ENCODE data around the gene PPP2R5C. TPM values are rescaled to one million over a fixed set of nuclear protein-coding genes. Genes with fewer than 3 reads are reported as not detected.

PPP2R5C gene
- total and polyA plus RNA-seq, 2 donors (not counting 3 experiments of a cell fraction or from before 2014, with no cell fraction given): 42.6 to 83.6 TPM

DNA sequence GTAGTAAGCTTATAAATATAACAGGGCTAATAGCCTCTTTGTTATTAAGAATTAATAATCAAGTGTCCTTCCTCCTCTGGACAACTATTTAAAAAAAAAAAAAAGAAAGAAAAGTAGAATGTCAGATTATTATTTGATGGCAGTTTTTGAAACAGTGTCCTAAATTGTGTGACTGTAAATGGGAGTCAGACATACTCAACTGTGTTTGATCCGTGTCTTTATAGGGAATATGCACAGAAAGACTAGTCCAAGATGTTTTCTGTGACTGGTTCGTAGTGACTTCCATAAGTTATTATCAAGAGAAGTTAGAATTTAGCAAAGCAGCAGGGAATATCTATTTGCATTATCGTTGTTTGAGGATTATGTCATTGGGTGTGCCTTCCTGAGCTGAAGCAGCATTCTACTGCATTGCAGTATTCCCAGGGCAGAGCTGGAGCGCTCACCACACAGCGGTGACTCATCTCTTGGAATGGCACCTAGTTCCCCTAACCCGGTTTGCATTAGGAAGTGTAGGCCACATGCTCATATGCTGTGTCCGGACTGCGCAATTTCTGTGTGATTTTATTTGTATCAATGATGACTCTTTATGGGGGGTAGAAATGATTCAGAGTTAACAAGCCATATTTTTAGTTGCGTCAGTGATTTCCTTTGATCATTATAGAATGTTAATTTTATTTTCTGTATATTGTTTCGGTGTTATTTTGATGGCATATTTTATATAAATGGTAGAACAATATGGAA lies 210.8 kb downstream of the PPP2R5C start:
- peak overlapping the region; percentile 81 for H3K9ac ChIP-seq (replicated peaks; ENCODE audit: extremely low read depth, insufficient read depth, low read length)
- dilution Hi-C loops (cut with MboI; ENCODE audit: extremely low pct_ligation_motif_present, low sequenced_read_pairs) (no loop called here), intact Hi-C loops (cut with micrococcal nuclease) (loop anchor here (1.0 kb wide), 1 partner anchor 8 kb away; the partner anchor contains the start of gene DYNC1H1)
- CTCF ChIA-PET: interaction anchor here (1.5 to 1.9 kb wide), 4 partner anchors 11 to 202 kb away, joined by 3 to 11 read pairs (median 8); no protein-coding TSS in a partner anchor
- peak; percentile 98 for FAIRE-seq
- H3K4me2 ChIP-seq (ENCODE audit: insufficient read depth, low read length): peak overlapping the region; percentile 81
- peaks cover 4 to 5% of the 10 kb centered on the region in 2 experiments for H3K36me3 ChIP-seq (ENCODE audit: control insufficient read depth in 2 of 2, extremely low read depth in 1 of 2, insufficient read depth in 2 of 2, low read length in 2 of 2)
- peaks cover 3% of the 10 kb centered on the region for H4K20me1 ChIP-seq (replicated peaks; ENCODE audit: control insufficient read depth, extremely low read depth, insufficient read depth, low read length)
- no peaks in the 10 kb centered on the region for H3K9me1 ChIP-seq (replicated peaks; ENCODE audit: control insufficient read depth, extremely low read depth, insufficient read depth, low read length)
- no peak overlapping the region for H2AFZ ChIP-seq (ENCODE audit: low read depth, low read length)
- peak overlapping the region in 1 of 3 experiments; percentile 57 for H3K4me3 ChIP-seq (replicated peaks in 1 of 3; ENCODE audit: insufficient read depth in 1 of 3, low read depth in 1 of 3, low read length in 3 of 3)
- no peaks in the 10 kb centered on the region for H3K27me3 ChIP-seq (ENCODE audit: control insufficient read depth in 2 of 2, insufficient read depth in 2 of 2, low read length in 2 of 2)
- H3K79me2 ChIP-seq (ENCODE audit: control insufficient read depth, insufficient read depth, low read length): peaks cover 80% of the 10 kb centered on the region
- peak; percentile 99 for DNase-seq (ENCODE audit: low read depth, low spot score)
- H3K27ac ChIP-seq (ENCODE audit: insufficient read depth, low read depth, low read length): peak overlapping the region; percentile 94
- H3K4me1 ChIP-seq (ENCODE audit: control insufficient read depth, extremely low read depth, insufficient read depth, low read length): peaks cover 24% of the 10 kb centered on the region
- TSS peak; percentile 91 for BruUV-seq (replicated peaks)
- H3K9me3 ChIP-seq (replicated peaks; ENCODE audit: control insufficient read depth, insufficient read depth, low read length): no peaks in the 10 kb centered on the region
- TF ChIP-seq JUN (IDR thresholded peaks at IDR 0.05; ENCODE audit: borderline replicate concordance, insufficient read depth, insufficient read length, low read depth) (peak; percentile 98), POLR2AphosphoS5 (IDR thresholded peaks at IDR 0.05; ENCODE audit: insufficient read depth, low read depth, low read length) (peak; percentile 88), FOS (IDR thresholded peaks at IDR 0.05; ENCODE audit: borderline replicate concordance, insufficient read depth, low read length) (peak; percentile 99), EZH2 (IDR thresholded peaks at IDR 0.05; ENCODE audit: borderline replicate concordance, low read depth, low read length, severe bottlenecking) (no peak), MYC (IDR thresholded peaks at IDR 0.05; ENCODE audit: low read depth, low read length) (peak; percentile 92), GATA2 (IDR thresholded peaks at IDR 0.05; ENCODE audit: insufficient read depth, insufficient read length, low read depth, low read length) (peak; percentile 48), POLR2A (IDR thresholded peaks at IDR 0.05; ENCODE audit: low read depth, low read length) (peak; percentile 65)
- TF ChIP-seq, protein P1, sequence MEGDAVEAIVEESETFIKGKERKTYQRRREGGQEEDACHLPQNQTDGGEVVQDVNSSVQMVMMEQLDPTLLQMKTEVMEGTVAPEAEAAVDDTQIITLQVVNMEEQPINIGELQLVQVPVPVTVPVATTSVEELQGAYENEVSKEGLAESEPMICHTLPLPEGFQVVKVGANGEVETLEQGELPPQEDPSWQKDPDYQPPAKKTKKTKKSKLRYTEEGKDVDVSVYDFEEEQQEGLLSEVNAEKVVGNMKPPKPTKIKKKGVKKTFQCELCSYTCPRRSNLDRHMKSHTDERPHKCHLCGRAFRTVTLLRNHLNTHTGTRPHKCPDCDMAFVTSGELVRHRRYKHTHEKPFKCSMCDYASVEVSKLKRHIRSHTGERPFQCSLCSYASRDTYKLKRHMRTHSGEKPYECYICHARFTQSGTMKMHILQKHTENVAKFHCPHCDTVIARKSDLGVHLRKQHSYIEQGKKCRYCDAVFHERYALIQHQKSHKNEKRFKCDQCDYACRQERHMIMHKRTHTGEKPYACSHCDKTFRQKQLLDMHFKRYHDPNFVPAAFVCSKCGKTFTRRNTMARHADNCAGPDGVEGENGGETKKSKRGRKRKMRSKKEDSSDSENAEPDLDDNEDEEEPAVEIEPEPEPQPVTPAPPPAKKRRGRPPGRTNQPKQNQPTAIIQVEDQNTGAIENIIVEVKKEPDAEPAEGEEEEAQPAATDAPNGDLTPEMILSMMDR (IDR thresholded peaks at IDR 0.05; ENCODE audit: extremely low read depth in 1 of 2, insufficient read depth in 1 of 2, low read depth in 1 of 2, low read length in 2 of 2): no peak
- TF ChIP-seq, protein P2, sequence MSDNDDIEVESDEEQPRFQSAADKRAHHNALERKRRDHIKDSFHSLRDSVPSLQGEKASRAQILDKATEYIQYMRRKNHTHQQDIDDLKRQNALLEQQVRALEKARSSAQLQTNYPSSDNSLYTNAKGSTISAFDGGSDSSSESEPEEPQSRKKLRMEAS (IDR thresholded peaks at IDR 0.05; ENCODE audit: insufficient read depth, insufficient read length): peak; percentile 58
- POLR2A ChIA-PET: interaction anchor here (0.6 kb wide), 1 partner anchor 207 kb away, joined by 6 read pairs; no protein-coding TSS in a partner anchor
